ENCODE data around the gene TTC27.

GRCh38 chr2:32788114-32788513 is 160.3 kb downstream of the TTC27 start:
- TF ChIP-seq YY1 (IDR thresholded peaks at IDR 0.05; ENCODE audit: insufficient read depth, insufficient read length) (no peak), SUZ12 (IDR thresholded peaks at IDR 0.05; ENCODE audit: extremely low read depth, insufficient read depth, insufficient read length) (no peak)

Measured in NT2/D1 (cell line).